LNCaP clone FGC (cell line): ENCODE results near the gene ICA1L.
"Not testable (repeated sequence)": the region's sequence is repeated elsewhere in the genome, so short reads cannot be mapped to it uniquely, and the experiment has no call there.

Source experiments
- DNase-seq: peaks from one replicate; pipeline ENCODE4 v3.0.0-alpha.2; 2011; ENCODE audit warnings: low read depth
- H3K4me3 ChIP-seq: 2 replicates; pipeline ENCODE4 v1.5.1; 2011; ENCODE audit warnings: mild to moderate bottlenecking, low read depth, low read length, control low read depth
- TF ChIP-seq, protein P1 (sequence below): IDR thresholded peaks from 2 replicates; pipeline ENCODE4 v1.5.1; 2012; ENCODE audit warnings: mild to moderate bottlenecking; ENCODE audit not compliant: control insufficient read depth, insufficient read depth; ENCODE audit errors: extremely low read depth

The ICA1L gene

DNA sequence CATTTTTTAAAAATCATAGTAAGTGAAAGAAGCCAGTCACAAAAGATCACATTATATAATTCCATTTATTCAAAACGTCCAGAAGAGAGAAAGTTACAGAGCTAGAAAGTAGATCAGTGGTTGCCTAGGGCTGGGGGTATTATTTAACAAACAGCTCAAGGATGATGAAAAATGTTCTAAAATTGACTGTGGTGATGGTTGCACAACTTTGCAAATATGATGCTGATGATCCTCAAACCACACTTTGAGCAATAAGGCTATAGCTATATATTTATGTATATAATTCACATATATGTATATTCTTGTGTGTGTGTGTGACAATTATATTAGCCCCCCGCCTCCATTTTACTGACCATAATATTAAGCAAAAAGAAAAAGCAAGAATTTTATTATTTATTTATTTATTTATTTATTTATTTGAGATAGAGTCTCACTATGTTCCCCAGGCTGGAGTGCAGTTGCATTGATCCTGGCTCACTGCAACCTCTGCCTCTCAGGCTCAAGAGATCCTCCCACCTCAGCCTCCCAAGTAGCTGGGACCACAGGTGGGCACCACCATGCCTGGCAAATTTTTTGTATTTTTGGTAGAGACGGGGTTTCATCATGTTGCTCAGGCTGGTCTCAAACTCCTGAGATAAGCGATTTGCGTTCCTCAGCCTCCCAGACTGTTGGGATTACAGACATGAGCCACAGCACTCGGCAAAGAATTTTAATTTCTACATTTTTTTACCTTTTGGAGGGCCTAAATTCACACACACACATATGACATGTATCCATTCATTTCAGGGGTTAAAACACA lies 38.0 kb upstream of the ICA1L start:
- TF ChIP-seq, protein P1, sequence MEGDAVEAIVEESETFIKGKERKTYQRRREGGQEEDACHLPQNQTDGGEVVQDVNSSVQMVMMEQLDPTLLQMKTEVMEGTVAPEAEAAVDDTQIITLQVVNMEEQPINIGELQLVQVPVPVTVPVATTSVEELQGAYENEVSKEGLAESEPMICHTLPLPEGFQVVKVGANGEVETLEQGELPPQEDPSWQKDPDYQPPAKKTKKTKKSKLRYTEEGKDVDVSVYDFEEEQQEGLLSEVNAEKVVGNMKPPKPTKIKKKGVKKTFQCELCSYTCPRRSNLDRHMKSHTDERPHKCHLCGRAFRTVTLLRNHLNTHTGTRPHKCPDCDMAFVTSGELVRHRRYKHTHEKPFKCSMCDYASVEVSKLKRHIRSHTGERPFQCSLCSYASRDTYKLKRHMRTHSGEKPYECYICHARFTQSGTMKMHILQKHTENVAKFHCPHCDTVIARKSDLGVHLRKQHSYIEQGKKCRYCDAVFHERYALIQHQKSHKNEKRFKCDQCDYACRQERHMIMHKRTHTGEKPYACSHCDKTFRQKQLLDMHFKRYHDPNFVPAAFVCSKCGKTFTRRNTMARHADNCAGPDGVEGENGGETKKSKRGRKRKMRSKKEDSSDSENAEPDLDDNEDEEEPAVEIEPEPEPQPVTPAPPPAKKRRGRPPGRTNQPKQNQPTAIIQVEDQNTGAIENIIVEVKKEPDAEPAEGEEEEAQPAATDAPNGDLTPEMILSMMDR, result no peak
- DNase-seq, result no peak
- peak overlapping the region; percentile 75 for H3K4me3 ChIP-seq

DNA sequence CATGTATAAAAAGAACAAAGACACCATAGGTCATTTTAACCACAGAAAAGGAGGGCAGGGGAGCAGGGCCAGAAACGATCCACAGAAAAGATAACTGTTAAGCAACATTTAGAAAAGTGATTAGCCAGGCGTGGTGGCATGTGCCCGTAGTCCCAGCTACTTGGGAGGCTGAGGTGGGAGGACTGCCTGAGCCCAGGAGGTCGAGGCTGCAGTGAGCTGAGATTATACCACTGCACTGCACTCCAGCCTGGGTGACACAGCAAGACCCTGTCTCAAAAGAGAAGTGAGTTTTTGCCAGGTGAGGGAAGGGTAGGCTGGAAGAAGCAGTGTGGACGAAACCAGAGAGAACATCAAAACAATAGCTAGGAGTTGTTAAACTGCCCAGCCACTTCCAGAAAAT lies 36.6 kb upstream of the ICA1L start:
- TF ChIP-seq, protein P1, result no peak
- no peak for DNase-seq
- no peak overlapping the region for H3K4me3 ChIP-seq

DNA sequence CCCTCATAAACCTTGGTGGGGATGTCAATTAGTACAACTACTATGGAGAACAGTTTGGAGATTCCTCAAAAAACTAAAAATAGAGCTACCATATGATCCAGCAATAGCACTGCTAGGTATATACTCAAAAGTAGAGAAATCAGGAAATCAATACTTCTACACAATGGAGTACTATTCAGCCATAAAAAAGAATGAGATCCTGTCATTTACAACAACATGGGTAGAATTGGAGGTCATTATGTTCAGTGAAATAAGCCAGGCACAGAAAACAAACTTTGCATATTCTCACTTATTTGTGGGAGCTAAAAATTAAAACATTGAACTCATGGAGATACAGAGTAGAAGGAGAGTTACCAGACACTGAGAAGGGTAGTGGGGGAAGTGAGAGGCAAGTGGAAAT lies 33.9 kb upstream of the ICA1L start:
- H3K4me3 ChIP-seq, DNase-seq: not testable (repeated sequence)

DNA sequence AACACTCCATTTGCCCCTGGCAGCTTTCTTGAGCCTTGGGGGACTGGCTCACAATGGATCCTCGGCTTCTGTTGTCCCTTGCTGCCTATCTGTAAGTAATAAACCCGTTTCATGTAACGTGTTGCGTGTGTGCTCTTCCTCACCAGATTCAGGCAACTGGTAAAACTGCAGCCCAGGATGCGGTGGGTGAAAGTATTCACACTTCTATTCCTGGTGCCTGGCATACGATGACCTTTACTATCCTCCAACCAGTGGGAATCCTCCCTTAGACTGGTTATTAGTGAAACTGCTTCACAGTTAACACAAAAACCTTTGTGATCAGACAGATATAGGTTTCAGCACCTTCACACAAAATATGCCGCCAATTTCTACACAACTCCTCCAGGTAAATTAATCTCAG lies 13.6 kb upstream of the ICA1L start:
- TF ChIP-seq, protein P1, result no peak
- no peak overlapping the region for H3K4me3 ChIP-seq
- DNase-seq, result no peak

DNA sequence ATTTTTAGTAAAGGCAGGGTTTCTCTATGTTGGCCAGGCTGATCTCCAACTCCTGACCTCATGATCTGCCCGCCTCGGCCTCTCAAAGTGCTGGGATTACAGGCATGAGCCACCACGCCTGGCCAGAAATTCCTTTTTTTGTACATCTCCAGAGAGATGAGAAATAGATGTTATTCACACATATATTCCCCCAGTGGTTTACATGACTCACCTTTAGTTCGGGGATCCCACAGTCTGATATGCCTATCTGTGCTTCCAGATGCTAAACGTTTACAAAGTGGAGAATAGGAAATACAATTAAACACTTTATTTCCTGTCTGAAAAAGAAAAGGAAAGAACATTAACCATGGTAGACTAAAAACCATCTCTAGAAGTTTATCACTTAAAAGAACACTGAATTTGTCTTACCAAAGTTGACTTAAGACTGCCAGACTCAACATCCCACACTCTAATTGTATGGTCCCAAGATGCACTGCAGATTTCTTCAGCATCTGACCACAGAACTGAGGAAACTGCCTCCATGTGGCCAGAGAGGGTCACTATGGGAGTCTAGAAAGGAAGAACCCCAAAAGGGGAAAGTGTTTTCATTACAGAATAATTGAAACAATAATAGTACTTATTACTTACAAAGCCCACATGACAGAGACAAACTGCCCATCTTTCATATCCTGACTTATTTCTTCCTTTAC lies 12.6 kb upstream of the ICA1L start:
- no peak overlapping the region for H3K4me3 ChIP-seq
- no peak for DNase-seq
- TF ChIP-seq, protein P1, result no peak

DNA sequence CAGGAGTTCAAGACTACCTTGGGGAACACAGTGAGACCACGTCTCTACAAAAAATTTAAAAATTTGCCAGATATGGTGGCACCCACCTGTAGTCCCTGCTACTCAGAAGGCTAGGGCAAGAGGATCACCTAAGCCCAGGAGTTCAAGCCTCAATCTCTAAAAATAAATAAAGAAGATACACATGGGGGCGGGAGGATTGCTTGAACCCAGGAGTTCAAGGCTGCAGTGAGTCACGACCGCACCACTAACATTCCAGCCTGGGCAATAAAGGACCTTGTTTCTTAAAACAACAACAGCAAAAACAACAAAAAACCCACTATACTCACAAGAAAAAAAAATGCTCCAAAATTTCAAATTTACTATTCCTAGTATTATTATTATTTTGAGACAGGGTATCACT lies 10.0 kb upstream of the ICA1L start:
- TF ChIP-seq, protein P1, result no peak
- no peak for DNase-seq
- H3K4me3 ChIP-seq, result no peak overlapping the region

DNA sequence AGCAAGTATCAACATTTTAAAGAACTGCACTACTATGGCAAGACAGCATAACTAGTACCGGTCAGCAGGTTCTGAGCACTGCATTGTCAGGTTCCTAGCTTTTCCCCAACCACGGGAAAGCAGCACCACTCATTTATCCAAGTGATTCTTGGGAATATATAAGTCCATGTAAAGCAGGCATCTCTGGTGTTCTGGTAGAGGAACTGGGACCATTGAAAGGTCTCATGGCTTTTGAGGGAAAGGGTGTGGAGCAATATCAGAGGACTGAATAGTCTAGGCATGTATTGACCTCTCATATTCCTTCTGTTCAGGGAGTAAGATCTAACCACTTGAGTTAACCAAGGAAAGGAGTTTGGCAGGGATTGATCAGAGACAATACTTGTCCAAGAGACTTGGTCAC lies 6.1 kb upstream of the ICA1L start:
- TF ChIP-seq, protein P1, result no peak
- no peak for DNase-seq
- H3K4me3 ChIP-seq, result no peak overlapping the region
